Fibroblast of the conjunctiva (primary cell): Measurements from ENCODE around the gene AMTN.
A peak's percentile ranks its signal among the peaks of the same experiment; 100 is the strongest.
"Not testable (repeated sequence)": the region's sequence is repeated elsewhere in the genome, so short reads cannot be mapped to it uniquely, and the experiment has no call there.

ENCODE experiments used
- DNase-seq: peaks from one replicate; pipeline ENCODE4 v3.0.0-alpha.2; 2010; ENCODE audit warnings: low read depth

The AMTN gene, protein sequence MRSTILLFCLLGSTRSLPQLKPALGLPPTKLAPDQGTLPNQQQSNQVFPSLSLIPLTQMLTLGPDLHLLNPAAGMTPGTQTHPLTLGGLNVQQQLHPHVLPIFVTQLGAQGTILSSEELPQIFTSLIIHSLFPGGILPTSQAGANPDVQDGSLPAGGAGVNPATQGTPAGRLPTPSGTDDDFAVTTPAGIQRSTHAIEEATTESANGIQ

DNA sequence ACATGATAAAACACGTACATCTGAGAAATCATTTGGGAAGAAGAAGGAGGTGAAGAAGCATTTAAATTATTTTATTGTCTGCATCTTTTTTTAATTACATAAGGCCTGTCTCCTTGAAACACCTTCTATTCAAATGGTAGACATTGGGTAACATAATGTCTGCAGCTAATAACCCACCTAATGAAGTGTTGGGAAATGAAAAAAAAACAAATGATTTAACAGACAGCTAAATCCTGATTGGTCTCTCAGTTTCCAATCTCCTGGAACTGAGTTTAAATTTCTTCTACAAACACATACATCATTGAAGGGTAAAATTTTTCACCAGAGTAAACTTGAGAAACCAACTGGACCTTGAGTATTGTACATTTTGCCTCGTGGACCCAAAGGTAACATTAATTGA, at the start of gene AMTN:
AMTN (plus strand) TSS at position 301 of the 400 bp plus-strand sequence. CDS start 209 bp downstream, outside the sequence.
- no peak for DNase-seq

- no peak for DNase-seq
These were observed 46.5 kb upstream of the AMTN start, which contains the start of gene MUC7 for GRCh38 chr4:70471897-70472296. Gene MUC7, plus strand, starts transcription at chr4:70472197. Its CDS starts 1,825 bp downstream, at chr4:70474022.

DNA sequence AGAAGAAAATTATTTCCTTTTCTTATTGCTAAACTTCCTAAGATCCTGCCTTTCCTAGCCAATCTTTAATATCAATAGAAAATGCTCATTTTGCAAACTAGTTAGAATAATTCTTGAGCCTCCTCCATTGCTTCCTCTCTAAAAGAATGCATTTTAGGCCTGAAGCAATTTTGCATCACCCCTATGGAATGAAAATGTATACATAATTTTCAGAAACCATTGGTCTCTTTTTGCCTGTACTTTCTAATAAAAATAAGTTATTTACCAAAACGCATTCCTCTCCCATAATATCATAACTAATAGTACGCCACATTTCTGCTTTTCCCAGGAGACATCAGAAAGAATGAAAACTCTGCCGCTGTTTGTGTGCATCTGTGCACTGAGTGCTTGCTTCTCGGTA, 44.7 kb upstream of the AMTN start:
- no peak for DNase-seq

- DNase-seq: no peak
These were observed 29.6 kb upstream of the AMTN start for GRCh38 chr4:70488748-70489147.

GRCh38 chr4:70496231-70496630, 22.1 kb upstream of the AMTN start:
- no peak for DNase-seq

DNA sequence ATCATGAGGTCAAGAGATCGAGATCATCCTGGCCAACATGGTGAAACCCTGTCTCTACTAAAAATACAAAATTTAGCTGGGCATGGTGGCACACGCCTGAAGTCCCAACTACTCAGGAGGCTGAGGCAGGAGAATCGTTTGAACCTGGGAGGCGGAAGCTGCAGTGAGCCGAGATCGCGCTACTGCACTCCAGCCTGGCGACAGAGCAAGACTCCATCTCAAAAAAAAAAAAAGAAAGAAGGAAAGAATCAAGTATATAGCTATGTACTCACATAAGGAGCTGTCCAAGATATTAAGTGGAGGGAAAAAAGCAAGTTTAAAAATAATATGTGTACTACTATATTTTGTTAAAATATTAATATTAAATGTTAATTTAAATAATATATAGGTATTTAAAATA, 16.5 kb upstream of the AMTN start:
- not testable (repeated sequence) for DNase-seq

DNA sequence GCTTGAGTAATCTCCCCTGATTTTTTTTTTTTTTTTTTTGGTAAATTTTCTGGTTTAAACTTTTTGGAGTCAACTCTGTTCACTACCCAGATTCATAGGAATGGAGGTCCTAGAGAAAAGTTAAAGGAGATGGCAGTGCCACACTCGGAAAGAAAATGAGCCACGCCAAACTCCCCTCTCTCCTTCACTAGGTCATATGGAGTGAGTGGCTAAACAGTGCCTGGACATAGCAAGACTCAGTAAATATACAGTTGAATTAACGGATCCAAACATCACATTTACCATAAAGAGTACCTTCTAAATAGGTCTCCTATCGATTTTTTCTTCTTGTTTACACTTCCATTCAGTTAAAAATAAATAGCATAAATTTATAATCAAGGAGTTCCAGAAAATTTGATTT, 13.6 kb upstream of the AMTN start:
- no peak for DNase-seq

- DNase-seq: peak; percentile 31
These were observed 13.1 kb upstream of the AMTN start for GRCh38 chr4:70505151-70505748.

DNA sequence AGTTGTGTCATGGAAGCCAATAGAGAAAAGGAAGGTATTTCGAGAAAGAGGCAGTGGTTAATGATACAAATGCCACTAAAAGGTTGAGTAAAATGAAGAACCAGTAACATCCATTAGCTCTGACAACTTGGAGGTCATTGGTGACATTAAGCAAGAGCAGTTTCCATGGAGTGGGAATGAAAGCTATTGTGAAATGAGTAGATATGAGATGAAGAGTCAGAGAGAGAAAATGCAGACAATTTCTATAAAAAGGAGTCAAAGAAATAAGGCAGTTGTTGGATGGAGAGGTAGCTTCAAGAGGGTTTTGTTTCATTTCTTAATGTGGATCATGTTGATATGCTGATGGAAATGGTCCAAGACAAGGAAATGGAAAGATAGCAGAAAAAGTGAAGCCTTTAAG, 9.6 kb upstream of the AMTN start:
- DNase-seq: no peak

- no peak for DNase-seq
These were observed 7.0 kb upstream of the AMTN start for GRCh38 chr4:70511365-70511764.

DNA sequence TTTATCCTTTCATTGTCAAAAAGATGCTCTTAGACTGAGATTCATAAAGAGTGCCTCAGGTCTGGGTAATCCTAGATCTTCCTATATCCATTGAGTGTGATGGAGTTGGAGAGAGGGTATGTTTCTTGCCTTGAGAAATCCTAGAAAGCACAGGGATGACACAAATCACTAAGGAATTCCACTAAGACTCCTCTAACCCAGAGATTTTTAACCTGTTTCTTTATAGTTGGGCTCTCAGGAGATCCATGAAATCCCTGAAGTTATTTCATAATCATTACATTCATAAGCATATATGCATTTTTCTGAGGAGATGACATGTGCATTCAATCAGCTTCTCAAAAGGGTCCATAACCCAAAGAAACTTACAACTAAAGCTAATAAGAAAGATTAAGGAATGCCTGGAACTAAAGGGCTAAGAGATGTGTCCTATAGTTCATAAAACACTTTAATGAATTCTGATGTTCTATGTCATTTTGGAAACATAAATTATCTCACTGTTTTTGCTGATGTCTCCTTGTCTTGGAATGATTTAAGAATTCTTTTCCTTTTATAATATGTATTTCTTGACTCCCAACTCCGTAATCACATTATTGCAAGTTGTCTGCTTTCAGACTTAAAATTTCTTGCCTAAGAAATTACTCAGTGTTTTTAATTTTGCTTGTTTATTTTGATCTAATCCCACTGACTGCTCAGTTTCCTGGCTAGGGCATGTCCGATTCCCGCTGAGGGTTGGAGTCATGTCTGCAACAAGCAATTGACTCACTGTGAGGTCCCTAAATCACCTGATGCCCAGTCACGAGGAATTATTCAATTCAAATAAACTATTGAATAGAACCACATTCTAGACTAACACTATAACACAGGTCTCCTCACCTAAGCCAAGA, 2.8 kb upstream of the AMTN start:
- no peak for DNase-seq

- DNase-seq: no peak
These were observed 347 bp downstream of the AMTN start for GRCh38 chr4:70518716-70519115.

DNA sequence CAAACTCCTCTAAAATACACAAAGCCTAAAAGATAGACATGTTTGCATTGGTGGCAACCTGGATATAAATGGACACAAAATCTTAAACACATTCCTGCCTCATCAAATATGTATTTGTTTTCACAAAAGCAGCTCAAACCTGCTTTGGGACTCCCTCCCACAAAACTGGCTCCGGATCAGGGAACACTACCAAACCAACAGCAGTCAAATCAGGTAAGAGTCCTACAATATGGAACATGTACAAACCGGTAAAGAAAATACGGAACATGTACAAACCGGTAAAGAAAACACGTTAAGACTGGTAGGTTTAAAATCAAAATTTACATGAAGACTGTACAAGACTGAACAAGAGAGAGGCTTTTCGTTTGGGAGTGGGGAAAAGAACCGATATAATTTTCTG, 4.3 kb downstream of the AMTN start:
- no peak for DNase-seq

GRCh38 chr4:70530997-70531396, 12.6 kb downstream of the AMTN start:
- no peak for DNase-seq

GRCh38 chr4:70531981-70532380, 13.6 kb downstream of the AMTN start:
- DNase-seq: no peak

GRCh38 chr4:70533211-70533610, 14.8 kb downstream of the AMTN start:
- no peak for DNase-seq

DNA sequence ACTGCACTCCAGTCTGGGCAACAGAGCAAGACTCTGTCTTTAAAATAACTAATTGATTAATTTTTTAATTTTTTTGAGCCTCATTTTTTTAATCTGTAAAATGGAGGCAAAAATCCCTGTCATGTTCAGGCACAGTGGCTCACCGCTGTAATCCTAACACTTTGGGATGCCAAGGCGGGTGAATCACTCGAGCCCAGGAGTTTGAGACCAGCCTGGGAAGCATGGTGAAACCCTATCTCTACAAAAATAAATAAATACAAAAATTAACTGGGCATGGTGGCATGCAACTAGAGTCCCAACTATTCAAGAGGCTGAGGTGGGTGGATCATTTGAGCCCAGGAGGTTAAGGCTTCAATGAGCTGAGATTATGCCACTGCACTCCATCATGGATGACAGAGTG, 15.4 kb downstream of the AMTN start:
- DNase-seq: no peak

GRCh38 chr4:70534886-70535285, 16.5 kb downstream of the AMTN start:
- DNase-seq: not testable (repeated sequence)

DNA sequence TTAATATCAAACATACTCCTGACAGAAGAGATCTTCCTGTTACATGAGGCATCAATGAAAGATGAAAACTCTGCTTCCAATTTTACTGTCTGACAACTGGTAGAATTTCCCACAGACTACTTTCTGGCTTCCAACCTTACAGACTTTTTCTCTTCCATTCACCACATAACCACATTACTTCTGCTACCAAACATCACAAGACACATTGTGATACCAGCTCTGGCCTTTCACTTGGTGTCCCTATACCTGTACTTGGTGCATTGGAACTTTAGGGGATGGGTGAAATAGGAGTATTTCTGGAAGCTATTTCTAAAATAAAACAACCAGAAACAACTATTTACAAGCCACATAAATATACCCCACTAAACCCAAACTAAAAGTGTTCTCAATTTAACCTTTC, 20.5 kb downstream of the AMTN start:
- DNase-seq: no peak

DNA sequence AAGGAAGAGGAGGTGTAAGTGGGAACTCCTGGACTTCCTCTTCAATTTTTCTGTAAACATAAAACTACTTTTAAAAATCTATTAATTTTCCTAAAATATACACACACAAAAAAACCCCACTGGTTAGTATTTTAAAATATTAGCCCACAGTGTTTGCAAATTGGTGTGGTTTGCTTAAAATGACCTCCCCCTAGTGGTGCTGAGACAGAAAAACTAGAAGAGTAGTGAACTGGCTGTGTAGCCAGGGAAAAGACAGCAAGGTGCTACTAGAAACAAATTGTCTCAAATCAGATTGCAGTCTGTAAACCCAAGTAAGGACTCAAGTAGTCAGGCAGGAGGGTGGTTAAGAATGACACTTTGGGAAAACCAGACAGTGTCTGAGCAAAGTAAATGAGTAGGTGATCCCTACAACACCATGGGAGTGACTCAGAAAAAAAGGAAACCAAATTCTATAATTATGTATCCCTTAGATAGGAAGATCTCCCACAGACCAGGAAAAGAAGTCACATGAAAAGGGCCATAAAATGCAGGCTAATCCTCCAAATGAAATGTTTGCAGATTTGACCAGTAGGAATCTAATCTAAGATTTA, 26.0 kb downstream of the AMTN start:
- no peak for DNase-seq

GRCh38 chr4:70556856-70557255, 38.5 kb downstream of the AMTN start:
- DNase-seq: no peak

- DNase-seq: peak; percentile 29
These were observed 41.0 kb downstream of the AMTN start for GRCh38 chr4:70559211-70559830.
